ENCODE measurements around the gene DMD. TPM values are rescaled to one million over a fixed set of nuclear protein-coding genes. Genes with fewer than 3 reads are reported as not detected.

Gene DMD
- total RNA-seq, 2 experiments from 2014 or later: 0.20 to 0.47 TPM

DNA sequence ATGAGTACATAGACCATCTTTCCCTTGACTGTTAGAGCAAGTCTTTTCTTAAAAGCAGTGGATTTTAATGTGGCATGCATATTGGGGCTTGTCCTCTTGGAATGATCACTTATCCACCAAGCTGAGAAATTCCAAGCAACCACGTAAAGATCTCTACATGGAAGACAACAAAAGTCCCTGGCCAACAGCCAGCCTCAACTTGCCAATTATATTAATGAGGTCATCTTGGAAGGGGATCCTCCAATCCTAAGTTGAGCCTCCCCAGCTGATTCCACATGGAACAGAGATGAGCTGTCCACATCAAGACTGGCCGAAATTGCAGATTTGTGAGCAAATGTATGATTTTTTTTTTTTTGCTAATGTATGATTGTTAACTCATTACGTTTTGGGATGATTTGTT lies 2118.9 kb downstream of the DMD start:
- no peak overlapping the region for H3K4me3 Mint-ChIP-seq
- ATAC-seq (ENCODE audit: poor library complexity) (no peak), DNase-seq (no peak)
- no peaks in the 10 kb centered on the region for H3K27me3 Mint-ChIP-seq
- H3K27ac Mint-ChIP-seq: no peak overlapping the region
- POLR2A ChIA-PET: no interaction called here
- intact Hi-C loops (cut with DNase I, micrococcal nuclease): no loop called here
- H3K36me3 ChIP-seq (ENCODE audit: insufficient read depth, low read length): no peaks in the 10 kb centered on the region
- H3K9me3 ChIP-seq (ENCODE audit: control insufficient read depth in 1 of 2, insufficient read depth in 1 of 2, low read length in 2 of 2): no peaks in the 10 kb centered on the region
- no peaks in the 10 kb centered on the region for H3K27me3 ChIP-seq (ENCODE audit: control insufficient read depth in 1 of 2, insufficient read depth in 2 of 2, low read length in 2 of 2)
- H3K9me3 Mint-ChIP-seq: no peaks in the 10 kb centered on the region
- no peaks in the 10 kb centered on the region for H3K4me1 Mint-ChIP-seq (ENCODE audit: low read depth)
- CTCF ChIA-PET: no interaction called here
- no peak overlapping the region for H3K4me3 ChIP-seq (ENCODE audit: low read length)
- no peaks in the 10 kb centered on the region for H3K36me3 Mint-ChIP-seq (ENCODE audit: low read depth)
- no peaks in the 10 kb centered on the region for H3K4me1 ChIP-seq (ENCODE audit: insufficient read depth, low read length)
- TF ChIP-seq, protein P1, sequence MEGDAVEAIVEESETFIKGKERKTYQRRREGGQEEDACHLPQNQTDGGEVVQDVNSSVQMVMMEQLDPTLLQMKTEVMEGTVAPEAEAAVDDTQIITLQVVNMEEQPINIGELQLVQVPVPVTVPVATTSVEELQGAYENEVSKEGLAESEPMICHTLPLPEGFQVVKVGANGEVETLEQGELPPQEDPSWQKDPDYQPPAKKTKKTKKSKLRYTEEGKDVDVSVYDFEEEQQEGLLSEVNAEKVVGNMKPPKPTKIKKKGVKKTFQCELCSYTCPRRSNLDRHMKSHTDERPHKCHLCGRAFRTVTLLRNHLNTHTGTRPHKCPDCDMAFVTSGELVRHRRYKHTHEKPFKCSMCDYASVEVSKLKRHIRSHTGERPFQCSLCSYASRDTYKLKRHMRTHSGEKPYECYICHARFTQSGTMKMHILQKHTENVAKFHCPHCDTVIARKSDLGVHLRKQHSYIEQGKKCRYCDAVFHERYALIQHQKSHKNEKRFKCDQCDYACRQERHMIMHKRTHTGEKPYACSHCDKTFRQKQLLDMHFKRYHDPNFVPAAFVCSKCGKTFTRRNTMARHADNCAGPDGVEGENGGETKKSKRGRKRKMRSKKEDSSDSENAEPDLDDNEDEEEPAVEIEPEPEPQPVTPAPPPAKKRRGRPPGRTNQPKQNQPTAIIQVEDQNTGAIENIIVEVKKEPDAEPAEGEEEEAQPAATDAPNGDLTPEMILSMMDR (IDR thresholded peaks at IDR 0.05): no peak
- H3K27ac ChIP-seq (ENCODE audit: low read depth in 1 of 2, low read length in 2 of 2): no peak overlapping the region

DNA sequence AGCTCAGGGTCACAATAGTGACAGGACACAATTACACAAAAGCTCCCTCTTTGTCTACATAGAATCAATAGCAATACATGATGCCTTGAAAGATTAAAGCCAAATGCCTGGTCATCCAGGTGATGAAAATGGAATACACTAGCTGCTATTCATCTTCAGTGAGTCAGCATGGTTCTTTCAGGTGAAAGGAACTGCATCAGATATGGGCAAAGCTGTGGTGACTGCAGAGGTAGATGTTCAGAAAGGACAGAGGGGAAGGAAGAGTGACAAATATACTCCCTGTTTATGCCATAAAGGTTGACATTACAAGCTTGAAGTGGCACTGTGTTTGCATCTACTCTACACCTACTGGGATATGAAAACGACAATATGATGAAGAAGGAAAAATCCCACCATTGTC lies 2119.5 kb downstream of the DMD start:
- POLR2A ChIA-PET: no interaction called here
- H3K27me3 Mint-ChIP-seq: no peaks in the 10 kb centered on the region
- H3K9me3 ChIP-seq (ENCODE audit: control insufficient read depth in 1 of 2, insufficient read depth in 1 of 2, low read length in 2 of 2): no peaks in the 10 kb centered on the region

DNA sequence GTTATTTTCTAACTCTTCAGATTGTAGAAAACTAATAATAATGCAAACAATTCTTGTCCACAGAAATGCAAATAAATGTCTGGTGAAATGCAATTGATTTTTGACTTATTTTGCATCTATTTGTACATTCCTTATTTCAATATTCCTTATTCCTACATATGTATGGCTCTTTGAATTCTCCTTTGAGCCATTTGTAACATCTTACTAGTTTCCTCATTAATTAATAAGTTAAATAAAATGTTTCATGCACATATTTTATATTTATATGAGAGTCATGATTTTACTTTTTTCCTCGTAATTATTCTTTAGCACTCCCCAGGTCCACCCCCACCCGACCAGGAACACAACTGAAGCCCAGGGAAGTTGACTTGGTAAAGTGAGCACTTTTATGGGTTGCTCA lies 2136.8 kb downstream of the DMD start:
- H3K4me1 ChIP-seq (ENCODE audit: insufficient read depth, low read length): no peaks in the 10 kb centered on the region
- Mint-ChIP-seq H3K9me3 (peaks cover 2% of the 10 kb centered on the region), H3K27me3 (no peaks in the 10 kb centered on the region), H3K4me3 (no peak overlapping the region), H3K36me3 (ENCODE audit: low read depth) (no peaks in the 10 kb centered on the region), H3K4me1 (ENCODE audit: low read depth) (peaks cover 7% of the 10 kb centered on the region), H3K27ac (no peak overlapping the region)
- H3K4me3 ChIP-seq (ENCODE audit: low read length): no peak overlapping the region
- H3K36me3 ChIP-seq (ENCODE audit: insufficient read depth, low read length): no peaks in the 10 kb centered on the region
- no peak overlapping the region for H3K27ac ChIP-seq (ENCODE audit: low read depth in 1 of 2, low read length in 2 of 2)
- ChIA-PET CTCF (no interaction called here), POLR2A (no interaction called here)
- no peak for DNase-seq
- H3K27me3 ChIP-seq (ENCODE audit: control insufficient read depth in 1 of 2, insufficient read depth in 2 of 2, low read length in 2 of 2): no peaks in the 10 kb centered on the region
- intact Hi-C loops (cut with DNase I, micrococcal nuclease): no loop called here
- peaks cover 0 to 15% of the 10 kb centered on the region in 2 experiments for H3K9me3 ChIP-seq (ENCODE audit: control insufficient read depth in 1 of 2, insufficient read depth in 1 of 2, low read length in 2 of 2)
- TF ChIP-seq, protein P1 (IDR thresholded peaks at IDR 0.05): no peak
- no peak for ATAC-seq (ENCODE audit: poor library complexity)

More for the DNA sequence above, 2119.5 kb downstream of the DMD start:
- no peak overlapping the region for H3K4me3 ChIP-seq (ENCODE audit: low read length)
- ATAC-seq (ENCODE audit: poor library complexity) (no peak), DNase-seq (no peak)
- H3K27ac ChIP-seq (ENCODE audit: low read depth in 1 of 2, low read length in 2 of 2): no peak overlapping the region
- intact Hi-C loops (cut with DNase I, micrococcal nuclease): no loop called here
- CTCF ChIA-PET: no interaction called here
- TF ChIP-seq, protein P1 (IDR thresholded peaks at IDR 0.05): no peak
- H3K4me1 ChIP-seq (ENCODE audit: insufficient read depth, low read length): no peaks in the 10 kb centered on the region
- H3K9me3 Mint-ChIP-seq: no peaks in the 10 kb centered on the region
- no peaks in the 10 kb centered on the region for H3K36me3 ChIP-seq (ENCODE audit: insufficient read depth, low read length)
- H3K27me3 ChIP-seq (ENCODE audit: control insufficient read depth in 1 of 2, insufficient read depth in 2 of 2, low read length in 2 of 2): no peaks in the 10 kb centered on the region
- no peaks in the 10 kb centered on the region for H3K4me1 Mint-ChIP-seq (ENCODE audit: low read depth)
- H3K36me3 Mint-ChIP-seq (ENCODE audit: low read depth): no peaks in the 10 kb centered on the region
- H3K4me3 Mint-ChIP-seq: no peak overlapping the region
- H3K27ac Mint-ChIP-seq: no peak overlapping the region

Measured in CD4-positive, alpha-beta T cell (primary cell).